Kidney capillary endothelial cell (primary cell): Measurements from ENCODE around the gene BAIAP2.
A peak's percentile ranks its signal among the peaks of the same experiment; 100 is the strongest.

Experiments
- DNase-seq: peaks from one replicate; pipeline ENCODE4 v3.0.0-alpha.2; 2018; ENCODE audit warnings: low spot score

BAIAP2 gene

DNA sequence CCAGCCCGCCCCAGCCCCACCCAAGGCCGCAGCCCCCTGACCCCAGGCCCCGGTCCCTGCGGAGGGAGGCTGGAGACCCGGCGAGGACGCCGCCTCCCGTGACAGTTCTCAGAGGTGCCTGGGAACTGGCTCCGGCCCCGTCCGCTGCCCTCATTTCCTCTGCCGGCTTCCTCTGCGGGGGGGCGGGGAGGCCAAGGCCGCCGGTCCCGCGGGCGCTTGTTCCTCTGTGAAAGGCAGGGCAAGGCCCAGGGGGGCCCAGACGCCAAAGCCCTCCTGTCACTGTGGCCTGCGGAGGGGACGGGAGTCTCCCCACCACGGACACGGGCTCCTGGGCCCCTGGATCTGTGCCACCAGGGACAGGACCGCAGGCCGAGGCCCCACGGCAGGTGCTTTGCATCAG is 125.4 kb downstream of the BAIAP2 start:
- DNase-seq = peak; percentile 52

- no peak for DNase-seq
Measured at GRCh38 chr17:81160747-81161453, 125.9 kb downstream of the BAIAP2 start.

DNA sequence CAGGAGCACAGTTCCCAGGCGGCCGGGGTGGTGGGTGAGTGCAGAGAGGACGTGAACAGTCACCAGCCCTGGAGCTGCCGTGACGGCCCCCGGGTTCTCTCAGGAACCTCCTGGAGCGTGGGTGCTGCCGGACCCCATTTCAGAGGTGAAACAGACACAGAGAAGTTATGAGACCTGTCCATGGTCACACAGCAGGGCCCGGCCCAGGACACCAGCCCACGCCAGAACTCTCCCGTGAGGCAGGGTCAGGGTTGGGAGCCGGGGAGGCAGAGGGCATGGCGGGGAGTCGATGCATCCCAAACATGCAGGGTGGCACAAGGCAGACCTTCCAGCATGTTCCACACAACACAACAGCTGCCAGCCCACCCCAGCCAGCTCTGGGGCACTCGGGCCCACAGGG is 126.6 kb downstream of the BAIAP2 start:
- DNase-seq = no peak

DNA sequence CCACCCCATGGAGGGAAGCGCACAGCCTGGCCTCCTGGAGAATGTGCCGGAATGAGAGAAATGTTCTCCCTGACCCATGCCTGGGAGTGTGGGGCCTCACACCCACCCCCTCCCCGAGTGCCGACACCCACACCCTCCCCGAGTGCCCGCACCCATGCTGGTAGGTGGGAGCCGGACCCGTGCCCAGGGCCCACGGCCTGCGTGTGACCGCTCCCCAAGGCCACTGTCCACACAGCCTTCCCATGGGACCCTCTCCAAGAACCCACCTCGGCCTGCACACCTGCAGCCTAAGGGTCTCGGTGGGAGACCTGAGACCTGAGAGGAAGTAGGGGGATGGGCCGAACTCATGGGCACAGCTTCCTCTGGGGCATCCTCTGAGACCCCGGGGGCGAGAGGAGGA is 127.0 kb downstream of the BAIAP2 start:
- no peak for DNase-seq

DNA sequence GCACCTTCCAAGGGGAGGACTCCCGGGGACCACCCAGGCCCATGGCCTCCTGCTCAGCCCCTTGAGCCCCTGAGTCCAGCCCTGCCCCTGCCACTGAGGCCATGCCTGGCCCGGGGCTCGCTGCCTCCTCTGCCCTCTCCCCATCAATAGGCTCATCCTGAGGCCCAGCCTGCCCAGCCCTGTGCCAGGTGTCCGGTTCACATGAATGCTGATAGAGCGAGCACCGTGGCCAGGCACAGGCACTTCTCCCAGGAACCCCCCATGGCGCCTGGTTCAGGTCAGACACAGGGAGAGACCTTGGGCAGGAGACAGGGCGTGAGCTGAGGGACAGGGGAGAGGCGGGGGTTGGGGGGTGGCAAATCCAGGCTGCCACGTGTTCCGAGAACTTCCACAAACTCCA is 127.5 kb downstream of the BAIAP2 start:
- no peak for DNase-seq

DNA sequence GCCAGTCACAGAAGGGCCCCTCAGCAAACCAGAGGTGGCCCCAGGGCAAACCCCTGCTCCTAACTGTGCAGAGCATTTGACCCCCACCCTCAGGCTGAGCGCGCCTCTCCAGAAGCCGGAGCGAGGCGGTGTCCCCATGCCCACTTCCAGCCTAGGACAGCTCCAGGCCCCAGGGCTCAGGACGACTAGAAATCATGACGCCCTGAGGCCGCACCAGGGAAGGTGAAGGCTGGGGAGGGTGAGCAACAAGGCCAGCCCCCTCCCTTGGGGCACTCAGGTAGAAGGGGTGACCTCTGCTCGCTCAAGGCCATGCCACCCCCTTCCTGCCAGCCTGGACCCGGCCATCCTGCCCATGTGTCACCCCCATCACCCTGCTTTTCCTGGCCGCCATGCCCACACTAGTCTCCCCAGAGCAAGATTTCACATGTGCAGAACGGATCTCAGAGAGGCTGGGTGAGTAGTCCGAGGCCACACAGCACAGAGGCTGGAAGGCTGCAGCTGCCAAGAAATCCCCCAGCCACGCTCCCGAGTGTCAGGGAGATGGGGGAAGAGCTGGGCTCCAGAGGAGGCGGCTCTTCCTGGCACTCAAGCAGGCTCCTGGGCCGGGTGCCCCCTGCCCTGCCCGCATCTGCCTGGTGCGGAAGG is 128.2 kb downstream of the BAIAP2 start:
- no peak for DNase-seq

- no peak for DNase-seq
Measured at GRCh38 chr17:81163703-81164370, 128.9 kb downstream of the BAIAP2 start.

- no peak for DNase-seq
Measured at GRCh38 chr17:81164371-81165245, 129.7 kb downstream of the BAIAP2 start.

- DNase-seq = no peak
Measured at GRCh38 chr17:81165246-81166032, 130.5 kb downstream of the BAIAP2 start, which contains the start of gene PVALEF. Gene PVALEF (plus strand): TSS chr17:81165507. CDS start chr17:81181227, 15,720 bp downstream.

GRCh38 chr17:81166033-81166492 is 131.1 kb downstream of the BAIAP2 start, which contains the start of gene AATK:
Gene AATK (minus strand): TSS chr17:81166221. CDS start chr17:81165992, 229 bp downstream.
- DNase-seq = no peak
